GM18517 (cell line): ENCODE results near the gene PRR20B.
"Not testable (repeated sequence)": the region's sequence is repeated elsewhere in the genome, so short reads cannot be mapped to it uniquely, and the experiment has no call there.

Experiments used
- ATAC-seq: cut with Tn5 transposase; IDR thresholded peaks from one replicate; pipeline ENCODE4 v1.9.1; 2021; ENCODE audit warnings: mild to moderate bottlenecking, moderate library complexity; ENCODE audit not compliant: unreplicated experiment

PRR20B gene

GRCh38 chr13:57147188-57147587 is at the start of gene PRR20B:
PRR20B (plus strand) TSS chr13:57147488; CDS start chr13:57147875, 387 bp downstream.
- not testable (repeated sequence) for ATAC-seq

DNA sequence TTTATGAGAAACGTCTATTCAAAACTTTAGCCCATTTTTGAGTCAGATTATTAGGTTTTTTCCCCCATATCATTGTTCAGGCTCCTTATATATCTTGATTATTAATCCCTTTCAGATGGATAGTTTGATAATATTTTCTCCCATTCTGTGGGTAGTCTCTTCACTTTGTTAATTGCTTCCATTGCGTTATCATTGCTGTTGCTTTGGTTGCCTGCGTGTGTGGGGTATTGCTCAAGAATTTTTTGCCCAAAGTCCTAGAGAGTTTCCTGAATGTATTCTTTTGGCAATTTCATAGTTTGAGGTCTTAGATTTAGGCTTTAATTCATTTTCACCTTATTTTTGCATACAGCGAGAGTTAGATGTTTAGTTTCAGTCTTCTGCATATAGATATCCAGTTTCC is 32.3 kb upstream of the PRR20B start:
- no peak for ATAC-seq

GRCh38 chr13:57123681-57124080 is 23.6 kb upstream of the PRR20B start:
- ATAC-seq, result no peak

DNA sequence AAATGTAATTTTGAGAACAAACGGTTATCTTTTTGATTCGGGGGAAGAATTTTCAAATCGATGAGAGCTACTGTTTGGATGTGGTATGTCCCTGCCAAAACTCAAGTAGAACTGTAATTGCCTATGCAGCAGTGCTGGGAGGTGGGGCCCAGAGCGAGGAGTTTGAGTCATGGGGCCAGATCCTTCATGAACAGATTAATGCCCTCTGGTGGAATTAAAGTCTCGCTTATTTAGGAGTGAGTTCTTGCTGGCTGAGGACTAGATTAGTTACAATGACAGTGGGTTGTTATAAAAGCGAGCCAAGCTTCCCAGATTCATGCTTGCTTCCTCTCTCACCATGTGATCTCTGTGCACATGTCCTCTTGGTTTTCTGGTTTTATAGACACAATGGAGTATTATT is 18.4 kb upstream of the PRR20B start:
- ATAC-seq, result no peak

DNA sequence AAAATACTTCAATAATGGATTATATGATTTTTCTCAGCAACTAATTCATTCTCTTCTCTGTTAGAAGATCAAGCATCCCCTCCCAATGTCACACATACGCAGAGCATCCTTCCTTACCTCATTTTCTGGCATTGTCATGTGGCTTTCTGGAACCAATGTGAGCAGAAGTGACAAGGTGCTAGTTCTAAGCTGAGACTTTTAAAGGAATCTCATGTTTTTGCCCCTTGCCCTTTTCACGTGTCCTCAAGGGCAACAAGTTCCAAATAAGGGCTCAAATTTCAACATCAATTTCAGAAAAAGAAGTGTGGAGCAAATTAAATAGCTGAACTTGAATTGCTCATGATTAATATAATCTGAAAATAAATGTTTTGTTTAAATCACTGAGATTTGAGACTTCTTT is 11.2 kb upstream of the PRR20B start:
- ATAC-seq, result no peak

DNA sequence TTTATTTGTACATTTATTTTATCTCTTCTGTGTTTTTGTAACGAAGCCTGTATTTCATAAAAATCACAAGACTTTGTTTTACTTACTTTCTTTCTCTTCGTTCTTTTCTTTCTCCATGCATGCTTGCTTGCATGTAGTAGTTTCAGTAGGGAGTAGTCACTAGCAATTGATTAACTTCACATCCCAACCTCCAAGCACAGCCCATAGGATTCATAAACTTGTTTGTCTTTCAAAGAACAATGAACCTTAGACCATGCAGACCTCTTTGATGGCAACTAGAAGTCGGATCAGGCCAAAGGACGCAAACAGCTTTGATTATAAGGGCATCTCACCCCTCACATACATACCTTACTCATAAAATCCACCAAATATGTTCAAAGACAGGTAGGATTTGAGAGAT is 9.7 kb upstream of the PRR20B start:
- ATAC-seq, result no peak

DNA sequence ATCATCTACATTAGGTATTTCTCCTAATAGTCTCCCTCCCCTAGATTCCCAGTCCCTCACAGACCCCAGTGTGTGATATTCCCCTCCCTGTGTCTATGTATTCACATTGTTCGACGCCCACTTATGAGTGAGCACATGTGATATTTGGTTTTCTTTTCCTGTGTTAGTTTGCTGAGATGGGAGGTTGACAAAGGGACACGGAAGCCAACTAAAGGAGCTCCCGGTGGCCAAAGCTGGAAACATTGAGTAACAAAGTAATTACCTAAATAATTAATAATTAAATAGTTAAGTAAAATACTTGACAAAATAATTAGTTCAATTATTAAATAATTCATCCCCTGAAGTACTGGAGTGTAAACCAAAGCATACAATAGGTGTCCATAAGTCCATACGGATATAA is 8.3 kb upstream of the PRR20B start:
- no peak for ATAC-seq

DNA sequence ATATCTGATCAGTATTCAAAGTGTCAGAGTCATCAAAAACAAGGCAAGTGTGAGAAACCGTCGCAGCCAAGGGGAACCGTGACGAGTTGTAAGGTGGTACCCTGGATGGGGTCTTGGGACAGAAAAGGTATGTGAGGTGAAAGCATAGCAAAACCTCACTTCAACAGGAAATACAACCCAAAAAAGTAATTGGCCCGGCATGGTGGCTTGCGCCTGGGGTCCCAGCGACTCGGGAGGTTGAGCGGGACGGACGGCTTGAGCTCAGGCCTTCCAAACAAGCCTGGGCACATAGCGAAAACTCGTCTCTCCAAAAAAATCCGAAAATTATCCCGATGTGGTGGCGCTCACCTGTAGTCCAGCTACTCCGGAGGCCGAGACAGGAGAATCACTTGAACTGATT is 7.5 kb upstream of the PRR20B start:
- ATAC-seq, result not testable (repeated sequence)

GRCh38 chr13:57140235-57140968 is 6.9 kb upstream of the PRR20B start, which contains the start of gene PRR20A:
PRR20A (plus strand) TSS chr13:57140918; CDS start chr13:57141305, 387 bp downstream.
- not testable (repeated sequence) for ATAC-seq

DNA sequence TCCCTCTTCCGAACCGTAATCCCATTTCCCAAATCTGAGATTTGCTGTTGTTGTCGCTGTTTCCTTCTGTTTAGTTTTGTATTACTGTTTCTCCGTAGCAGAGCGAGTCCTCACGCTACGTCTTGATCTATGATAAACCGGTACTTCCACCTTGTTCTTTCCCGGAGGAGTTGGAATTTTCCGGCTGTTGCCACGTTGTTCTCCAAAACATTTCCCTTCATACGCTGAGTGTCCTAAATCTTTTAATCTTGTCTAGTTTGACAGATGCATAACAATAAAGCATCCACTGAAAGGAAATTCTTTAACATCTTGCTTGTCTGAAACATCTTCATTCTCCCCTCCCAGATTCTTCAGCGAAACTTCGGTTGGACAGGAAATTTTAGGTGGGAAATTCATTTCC is 818 bp downstream of the PRR20B start:
- not testable (repeated sequence) for ATAC-seq

- not testable (repeated sequence) for ATAC-seq
Measured at GRCh38 chr13:57153761-57154160, 6.5 kb downstream of the PRR20B start, which contains the start of gene PRR20C. PRR20C (plus strand) TSS chr13:57154061; CDS start chr13:57154448, 387 bp downstream.

DNA sequence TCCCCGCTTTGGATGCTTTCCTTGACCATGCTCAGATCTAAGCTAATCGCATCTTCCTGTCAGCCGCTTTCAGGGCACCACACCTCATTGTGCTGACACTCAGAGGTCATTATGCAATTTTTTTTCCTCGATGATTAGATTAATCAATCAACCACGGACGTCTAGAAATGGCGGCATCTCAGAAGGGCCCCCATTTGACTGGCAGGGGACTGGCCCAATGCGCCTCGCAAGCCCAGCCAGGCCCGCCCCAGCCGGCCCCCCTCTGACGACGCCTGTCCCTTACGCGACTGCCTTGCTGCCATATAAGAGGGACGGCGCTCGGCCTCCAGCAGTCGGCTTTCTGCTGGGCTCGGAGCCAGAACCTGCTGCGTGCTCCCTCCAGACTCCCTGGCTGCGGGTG is 13.0 kb downstream of the PRR20B start, which contains the start of gene PRR20D:
PRR20D (plus strand) TSS at position 301 of the 400 bp plus-strand sequence. CDS start 387 bp downstream, outside the sequence.
- ATAC-seq, result not testable (repeated sequence)

DNA sequence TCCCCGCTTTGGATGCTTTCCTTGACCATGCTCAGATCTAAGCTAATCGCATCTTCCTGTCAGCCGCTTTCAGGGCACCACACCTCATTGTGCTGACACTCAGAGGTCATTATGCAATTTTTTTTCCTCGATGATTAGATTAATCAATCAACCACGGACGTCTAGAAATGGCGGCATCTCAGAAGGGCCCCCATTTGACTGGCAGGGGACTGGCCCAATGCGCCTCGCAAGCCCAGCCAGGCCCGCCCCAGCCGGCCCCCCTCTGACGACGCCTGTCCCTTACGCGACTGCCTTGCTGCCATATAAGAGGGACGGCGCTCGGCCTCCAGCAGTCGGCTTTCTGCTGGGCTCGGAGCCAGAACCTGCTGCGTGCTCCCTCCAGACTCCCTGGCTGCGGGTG is 19.6 kb downstream of the PRR20B start, which contains the start of gene PRR20E:
PRR20E (plus strand) TSS at position 301 of the 400 bp plus-strand sequence. CDS start 387 bp downstream, outside the sequence.
- not testable (repeated sequence) for ATAC-seq

DNA sequence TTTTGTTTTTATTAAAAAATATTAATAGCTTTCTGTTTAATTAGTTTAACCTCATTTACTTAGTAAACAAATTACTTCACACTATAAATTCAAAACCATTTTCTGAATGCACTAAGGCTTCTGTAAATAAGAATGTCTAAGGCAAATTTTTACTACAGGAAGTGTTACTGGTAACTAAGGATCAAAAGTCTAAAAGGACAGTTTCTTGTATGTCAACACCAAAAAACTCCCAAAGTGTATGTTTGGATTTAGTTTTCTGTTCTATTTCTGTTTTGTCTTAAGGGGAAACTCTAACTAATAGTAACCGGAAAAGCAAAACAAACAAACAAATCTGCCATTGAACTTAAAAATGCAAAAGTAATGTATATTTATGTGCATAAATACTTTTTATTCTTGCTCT is 44.4 kb downstream of the PRR20B start:
- ATAC-seq, result no peak
